MM.1S (cell line): ENCODE measurements around the gene COLGALT1.

Experiments used
- CTCF ChIP-seq: fragments of 300-600 bp; sonication (generic); IDR thresholded peaks from 2 replicates; pipeline ENCODE4 v1.5.1; 2016; ENCODE audit warnings: antibody characterized with exemption, low read length, mixed read lengths
- EZH2 ChIP-seq: fragments of 300-600 bp; sonication (generic); optimal IDR thresholded peaks from 2 replicates; pipeline ENCODE3; 2017; ENCODE audit warnings: low read depth, mild to moderate bottlenecking, antibody characterized with exemption, low read length, mixed read lengths

- no peak for TF ChIP-seq CTCF
- no peak for TF ChIP-seq EZH2
Observed at GRCh38 chr19:17601683-17602082, 46.2 kb downstream of the COLGALT1 start.
